HepG2 (cell line): ENCODE results near the gene GDPGP1. TPM values are rescaled to one million over a fixed set of nuclear protein-coding genes. Genes with fewer than 3 reads are reported as not detected.

ENCODE experiments used
- ATF7-NPFF ChIP-seq: sonication (generic); formaldehyde crosslinking; IDR thresholded peaks from 2 replicates; pipeline ENCODE4 v1.8.1; 2023; ENCODE audit warnings: mild to moderate bottlenecking, low read depth, missing genetic modification reagents, moderate library complexity
- DMTF1 ChIP-seq: sonication (generic); formaldehyde crosslinking; IDR thresholded peaks from 2 replicates; pipeline ENCODE4 v1.4.0; 2020; ENCODE audit warnings: mild to moderate bottlenecking, missing genetic modification reagents
- DR1 ChIP-seq: sonication (generic); formaldehyde crosslinking; IDR thresholded peaks from 2 replicates; pipeline ENCODE4 v1.8.0; 2021; ENCODE audit warnings: mild to moderate bottlenecking, missing genetic modification reagents, inconsistent platforms
- FIP1L1 ChIP-seq: fragments of 200-400 bp; formaldehyde crosslinking; IDR thresholded peaks from 2 replicates; pipeline ENCODE4 v1.6.1; 2018; ENCODE audit warnings: low read depth, mild to moderate bottlenecking, low read length, moderate library complexity, borderline replicate concordance; ENCODE audit not compliant: insufficient read depth
- FOSL1 ChIP-seq: sonication (generic); formaldehyde crosslinking; IDR thresholded peaks from 2 replicates; pipeline ENCODE4 v1.9.0; 2021; ENCODE audit warnings: missing genetic modification reagents, borderline replicate concordance
- FOXC1 ChIP-seq: sonication (generic); formaldehyde crosslinking; IDR thresholded peaks from 2 replicates; pipeline ENCODE4 v1.8.0; 2022; ENCODE audit warnings: mild to moderate bottlenecking, missing genetic modification reagents, borderline replicate concordance
- FOXJ3 ChIP-seq: sonication (generic); formaldehyde crosslinking; IDR thresholded peaks from 2 replicates; pipeline ENCODE4 v1.4.0; 2020; ENCODE audit warnings: missing genetic modification reagents, mild to moderate bottlenecking, borderline replicate concordance
- MAFK ChIP-seq, 2 experiments: IDR thresholded peaks in 1 of 2; conservative IDR thresholded peaks in 1 of 2; 2 replicates each; pipeline ENCODE4 v1.6.1; 2011; ENCODE audit warnings: improper control_type of control experiment in 2 of 2, low read length in 2 of 2
- MTF2 ChIP-seq: sonication (generic); formaldehyde crosslinking; IDR thresholded peaks from 2 replicates; pipeline ENCODE4 v1.5.0; 2020; ENCODE audit warnings: missing genetic modification reagents, borderline replicate concordance
- POGZ ChIP-seq: sonication (generic); formaldehyde crosslinking; IDR thresholded peaks from 2 replicates; pipeline ENCODE4 v1.4.0; 2020; ENCODE audit warnings: mild to moderate bottlenecking, missing genetic modification reagents
- SYNCRIP ChIP-seq: fragments of 200-400 bp; formaldehyde crosslinking; IDR thresholded peaks from 2 replicates; pipeline ENCODE4 v1.6.1; 2018; ENCODE audit warnings: mild to moderate bottlenecking, low read depth, low read length; ENCODE audit not compliant: insufficient read depth
- TRIM22 ChIP-seq: fragments of 450-650 bp; IDR thresholded peaks from 2 replicates; pipeline ENCODE4 v1.6.1; 2017
- ZNF234 ChIP-seq: sonication (generic); formaldehyde crosslinking; conservative IDR thresholded peaks from 2 replicates; pipeline ENCODE4 v1.5.1; 2020; ENCODE audit warnings: mild to moderate bottlenecking, missing genetic modification reagents
- ZNF563 ChIP-seq: sonication (generic); formaldehyde crosslinking; IDR thresholded peaks from 2 replicates; pipeline ENCODE4 v1.8.0; 2022; ENCODE audit warnings: mild to moderate bottlenecking, moderate library complexity, missing genetic modification reagents
- ZNF580 ChIP-seq: IDR thresholded peaks from 2 replicates; pipeline ENCODE4 v1.6.1; 2016; ENCODE audit warnings: low read depth, borderline replicate concordance
- ZNF589 ChIP-seq: sonication (generic); formaldehyde crosslinking; conservative IDR thresholded peaks from 2 replicates; pipeline ENCODE4 v1.8.0; 2022; ENCODE audit warnings: mild to moderate bottlenecking, moderate library complexity, missing genetic modification reagents
- ZNF691 ChIP-seq: sonication (generic); formaldehyde crosslinking; IDR thresholded peaks from 2 replicates; pipeline ENCODE4 v1.4.0; 2020; ENCODE audit warnings: missing genetic modification reagents, low read depth, mild to moderate bottlenecking, borderline replicate concordance
- ZXDC ChIP-seq: sonication (generic); formaldehyde crosslinking; IDR thresholded peaks from 2 replicates; pipeline ENCODE4 v1.5.0; 2020; ENCODE audit warnings: mild to moderate bottlenecking, missing genetic modification reagents
- polyA plus RNA-seq, 8 experiments: library from polyadenylated mRNA; depleted of rRNA in 3 of 8; stranded (reverse) in 7 of 8; unstranded in 1 of 8; fragments of >200 nt; fragmentation: Illumina TruSeq in 4 of 8; extraction: Trizol in 4 of 8; gene quantifications; 2 replicates each; pipeline versions ENCODE4 v1.2.1 to v1.2.3, GENCODE V29; 2011 to 2016; ENCODE audit warnings: low read depth in 4 of 8, missing spikeins in 1 of 8, mixed read lengths in 1 of 8; ENCODE audit not compliant: insufficient read depth in 1 of 8
- total RNA-seq, 5 experiments: library from RNA; depleted of rRNA; stranded (reverse); fragments of >200 nt; fragmentation: Illumina TruSeq; extraction: Trizol; gene quantifications; 2 replicates each; pipeline ENCODE4 v1.2.3, GENCODE V29; 2016; ENCODE audit warnings: low read depth in 1 of 5

Gene GDPGP1
- total and polyA plus RNA-seq, 2 of the 13 experiments (the other 11 are each of a cell fraction or from before 2014, with no cell fraction given): 1.5 to 4.3 TPM

- TF ChIP-seq DR1 (CRISPR knock-in tag): no peak
- no peak for TF ChIP-seq FOXJ3 (CRISPR knock-in tag)
- TF ChIP-seq TRIM22: no peak
- TF ChIP-seq FOXC1 (CRISPR knock-in tag): peak; percentile 59; the same call in 1 of the 2 replicates
- TF ChIP-seq FOSL1: no peak
- TF ChIP-seq DMTF1 (CRISPR knock-in tag): no peak
- no peak for TF ChIP-seq ZXDC (CRISPR knock-in tag)
- no peak for TF ChIP-seq FIP1L1
- 0 out of 2 replicates have a peak, but pooled peaks have one; percentile 27 for TF ChIP-seq ZNF234 (CRISPR knock-in tag)
- no peak for TF ChIP-seq MTF2
- TF ChIP-seq ZNF691 (CRISPR knock-in tag): no peak
- no peak for TF ChIP-seq ZNF580 (CRISPR knock-in tag)
- TF ChIP-seq ATF7-NPFF (CRISPR knock-in tag): peak; percentile 44; the same call in 1 of the 2 replicates
- TF ChIP-seq ZNF589: no peak
- no peak for TF ChIP-seq MAFK (conservative IDR thresholded peaks at IDR 0.05 in 1 of 2, IDR thresholded peaks at IDR 0.05 in 1 of 2; ENCODE audit: low read length in 2 of 2)
- no peak for TF ChIP-seq POGZ
- 0 out of 2 replicates have a peak, but pooled peaks have one; percentile 19 for TF ChIP-seq ZNF563 (CRISPR knock-in tag)
- no peak for TF ChIP-seq SYNCRIP
Measured at GRCh38 chr15:90184786-90185704, 49.0 kb upstream of the GDPGP1 start (continued).
